AG04450 (cell line): ENCODE data around the gene GABRB1. TPM values are rescaled to one million over a fixed set of nuclear protein-coding genes. Genes with fewer than 3 reads are reported as not detected.

Source experiments
- CTCF ChIA-PET: fragments of 300-600, 350-600 bp; formaldehyde crosslinking; extraction: SDS; loops from one replicate; lab custom pipeline; 2022; ENCODE audit warnings: antibody characterized with exemption, inconsistent platforms; lab: Charles Lee
- POLR2A ChIA-PET: fragments of 350-600 bp; formaldehyde crosslinking; extraction: SDS; loops from one replicate; lab custom pipeline; 2021; ENCODE audit warnings: antibody characterized with exemption, inconsistent platforms; lab: Yijun Ruan, JAX
- DNase-seq: peaks from one replicate; pipeline ENCODE4 v3.0.0-alpha.2; 2011; ENCODE audit warnings: low read depth, low spot score
- H3K27ac ChIP-seq: one replicate; pipeline ENCODE4 v1.5.1; 2012; ENCODE audit warnings: low read depth, low read length, control low read depth
- H3K27me3 ChIP-seq: one replicate; pipeline ENCODE4 v1.6.0; 2012; ENCODE audit warnings: low read length; ENCODE audit not compliant: control insufficient read depth, insufficient read depth
- H3K4me3 ChIP-seq: 2 replicates; pipeline ENCODE4 v1.5.1; 2011; ENCODE audit warnings: mild to moderate bottlenecking, low read depth, low read length, control low read depth
- H3K9me3 ChIP-seq: 2 replicates; pipeline ENCODE4 v1.5.1; 2012; ENCODE audit warnings: low read length; ENCODE audit not compliant: control insufficient read depth, insufficient read depth
- polyA plus RNA-seq: library from polyadenylated mRNA; depleted of rRNA; stranded (reverse); fragments of >200 nt; gene quantifications from 2 replicates; pipeline ENCODE4 v1.2.3, GENCODE V29; 2011
- TF ChIP-seq, protein P1 (sequence below): IDR thresholded peaks from 2 replicates; pipeline ENCODE4 v1.5.1; 2011; ENCODE audit warnings: low read depth, low read length, control low read depth, inconsistent platforms

The GABRB1 gene
- polyA plus RNA-seq, 1 experiment, result 8.1 TPM

DNA sequence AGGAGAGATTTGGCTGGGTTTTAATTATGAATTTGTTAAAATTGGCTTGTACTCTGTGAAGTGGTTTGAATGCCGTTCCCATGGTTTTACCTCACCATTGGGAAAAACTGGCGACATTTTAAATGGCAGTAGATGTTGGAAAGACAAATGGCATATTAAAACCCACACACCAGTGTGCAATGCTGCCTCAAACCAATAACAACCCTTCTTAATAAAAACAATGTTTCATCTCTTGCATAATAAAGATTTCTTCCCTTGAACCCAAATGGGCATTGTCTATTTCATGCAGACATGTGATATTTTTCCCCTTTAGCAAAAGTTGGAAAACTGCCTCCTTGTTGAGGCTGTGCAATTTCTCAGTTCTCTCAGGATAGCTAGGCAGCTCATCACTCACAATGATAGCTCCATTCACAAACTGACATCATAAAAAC is 33.7 kb downstream of the GABRB1 start:
- no peaks in the 10 kb centered on the region for H3K27me3 ChIP-seq
- no peaks in the 10 kb centered on the region for H3K9me3 ChIP-seq
- no peak overlapping the region for H3K27ac ChIP-seq
- POLR2A ChIA-PET, result no interaction called here
- H3K4me3 ChIP-seq, result no peak overlapping the region
- TF ChIP-seq, protein P1, sequence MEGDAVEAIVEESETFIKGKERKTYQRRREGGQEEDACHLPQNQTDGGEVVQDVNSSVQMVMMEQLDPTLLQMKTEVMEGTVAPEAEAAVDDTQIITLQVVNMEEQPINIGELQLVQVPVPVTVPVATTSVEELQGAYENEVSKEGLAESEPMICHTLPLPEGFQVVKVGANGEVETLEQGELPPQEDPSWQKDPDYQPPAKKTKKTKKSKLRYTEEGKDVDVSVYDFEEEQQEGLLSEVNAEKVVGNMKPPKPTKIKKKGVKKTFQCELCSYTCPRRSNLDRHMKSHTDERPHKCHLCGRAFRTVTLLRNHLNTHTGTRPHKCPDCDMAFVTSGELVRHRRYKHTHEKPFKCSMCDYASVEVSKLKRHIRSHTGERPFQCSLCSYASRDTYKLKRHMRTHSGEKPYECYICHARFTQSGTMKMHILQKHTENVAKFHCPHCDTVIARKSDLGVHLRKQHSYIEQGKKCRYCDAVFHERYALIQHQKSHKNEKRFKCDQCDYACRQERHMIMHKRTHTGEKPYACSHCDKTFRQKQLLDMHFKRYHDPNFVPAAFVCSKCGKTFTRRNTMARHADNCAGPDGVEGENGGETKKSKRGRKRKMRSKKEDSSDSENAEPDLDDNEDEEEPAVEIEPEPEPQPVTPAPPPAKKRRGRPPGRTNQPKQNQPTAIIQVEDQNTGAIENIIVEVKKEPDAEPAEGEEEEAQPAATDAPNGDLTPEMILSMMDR, result no peak
- CTCF ChIA-PET, result interaction anchor here (0.6 to 3.0 kb wide), 2 partner anchors 57 to 144 kb away, joined by 4 to 17 read pairs; no protein-coding TSS in a partner anchor
- DNase-seq, result no peak

DNA sequence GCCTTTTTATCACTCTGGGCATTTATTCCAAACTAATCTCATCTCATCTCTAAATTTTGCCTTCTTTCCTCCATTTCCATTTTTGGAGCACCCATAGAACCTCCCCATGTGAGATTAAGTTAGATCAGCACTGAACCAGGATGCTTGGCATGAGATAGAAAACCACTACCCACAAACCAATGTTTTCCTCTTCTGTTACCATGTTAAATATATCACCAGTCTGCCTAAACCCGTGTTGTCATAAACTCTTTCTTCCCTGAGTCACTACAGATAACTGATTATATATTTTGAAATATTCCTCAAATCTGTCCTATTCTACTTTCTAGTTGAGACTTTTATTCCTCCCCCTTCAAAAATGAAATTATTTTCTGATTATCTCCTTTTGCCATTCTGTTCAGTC is 37.6 kb downstream of the GABRB1 start:
- Histone ChIP-seq H3K4me3 (no peak overlapping the region), H3K27ac (no peak overlapping the region), H3K9me3 (no peaks in the 10 kb centered on the region), H3K27me3 (no peaks in the 10 kb centered on the region)
- ChIA-PET POLR2A (interaction anchor here (0.6 kb wide), 1 partner anchor 43 kb away, joined by 4 read pairs; no protein-coding TSS in a partner anchor), CTCF (interaction anchor here (0.9 kb wide), 1 partner anchor 54 kb away, joined by 3 read pairs; no protein-coding TSS in a partner anchor)
- DNase-seq, result no peak
- TF ChIP-seq, protein P1, result no peak

DNA sequence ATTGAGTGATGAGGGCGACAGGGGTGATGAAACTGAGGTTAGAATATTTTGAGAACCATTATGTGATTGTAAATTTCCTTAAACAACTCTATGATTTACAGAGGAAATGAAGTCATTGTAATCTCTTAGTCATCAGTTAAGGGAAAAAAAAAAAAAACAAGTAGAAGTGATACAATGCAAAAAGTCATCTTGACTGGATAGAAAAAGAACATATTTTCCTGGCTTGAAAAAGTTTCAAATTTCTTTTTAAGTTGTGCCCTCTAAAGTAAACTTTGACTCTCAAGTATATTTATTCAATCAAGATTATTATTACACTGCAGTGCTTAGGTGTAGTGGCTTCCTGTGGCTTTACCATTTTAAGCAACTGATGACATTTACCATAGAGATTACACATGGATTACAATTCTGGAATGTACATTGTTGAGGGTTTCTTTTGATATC is 40.6 kb downstream of the GABRB1 start:
- Histone ChIP-seq H3K9me3 (no peaks in the 10 kb centered on the region), H3K27me3 (no peaks in the 10 kb centered on the region), H3K4me3 (no peak overlapping the region), H3K27ac (no peak overlapping the region)
- DNase-seq, result peak; percentile 32
- POLR2A ChIA-PET, result no interaction called here
- CTCF ChIA-PET, result interaction anchor here (0.6 to 4.4 kb wide), 2 partner anchors 50 to 61 kb away, joined by 4 to 31 read pairs; no protein-coding TSS in a partner anchor
- TF ChIP-seq, protein P1, result no peak

DNA sequence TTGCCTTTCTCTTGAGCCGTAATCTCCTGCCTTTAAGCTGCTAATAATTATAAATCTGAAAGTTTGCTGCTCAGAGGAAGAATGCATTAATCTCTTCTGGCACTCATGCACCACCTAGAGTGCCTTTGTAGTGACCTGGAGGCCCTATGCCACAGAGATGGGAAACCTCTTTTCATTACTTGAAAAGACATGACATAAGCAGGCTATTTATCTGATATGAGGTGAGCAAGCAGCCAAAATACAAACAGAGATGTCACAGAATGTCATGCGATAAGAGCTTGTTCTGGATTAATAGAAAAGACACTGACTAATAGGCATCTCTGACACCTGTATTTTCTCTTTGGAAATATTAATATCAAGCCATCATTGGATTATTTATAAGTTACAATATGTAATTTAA is 42.3 kb downstream of the GABRB1 start:
- no peak for DNase-seq
- Histone ChIP-seq H3K9me3 (no peaks in the 10 kb centered on the region), H3K4me3 (no peak overlapping the region), H3K27me3 (no peaks in the 10 kb centered on the region), H3K27ac (no peak overlapping the region)
- CTCF ChIA-PET, result interaction anchor here (1.6 to 4.4 kb wide), 2 partner anchors 40 to 49 kb away, joined by 4 to 31 read pairs; no protein-coding TSS in a partner anchor
- TF ChIP-seq, protein P1, result no peak
- POLR2A ChIA-PET, result no interaction called here

DNA sequence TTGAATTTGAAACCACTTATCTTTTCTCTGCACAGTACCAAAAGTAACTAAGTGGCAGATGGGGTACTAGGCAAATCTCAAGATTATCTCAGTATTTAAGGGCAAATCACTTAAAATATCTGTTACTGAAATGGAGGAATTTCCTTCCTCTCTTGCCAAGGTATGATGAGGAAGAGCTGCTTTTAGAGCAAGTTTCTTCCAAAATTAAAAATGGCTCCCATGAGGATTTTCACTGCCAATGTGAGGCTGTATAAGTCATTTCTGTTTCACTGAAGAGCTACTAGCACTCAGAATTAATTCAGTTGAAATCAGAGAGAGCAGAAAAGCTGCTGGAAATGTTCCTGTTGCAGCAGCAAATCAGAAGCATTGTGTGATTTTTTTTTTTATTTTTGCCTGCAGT is 43.4 kb downstream of the GABRB1 start:
- POLR2A ChIA-PET, result interaction anchor here (0.7 kb wide), 1 partner anchor 65 kb away, joined by 3 read pairs; no protein-coding TSS in a partner anchor
- DNase-seq, result no peak
- Histone ChIP-seq H3K4me3 (no peak overlapping the region), H3K27me3 (no peaks in the 10 kb centered on the region), H3K9me3 (no peaks in the 10 kb centered on the region), H3K27ac (no peak overlapping the region)
- CTCF ChIA-PET, result interaction anchor here (1.0 to 4.4 kb wide), 3 partner anchors 15 to 47 kb away, joined by 4 to 31 read pairs (median 7); no protein-coding TSS in a partner anchor
- TF ChIP-seq, protein P1, result no peak
